Osteocyte (in vitro differentiated cells): ENCODE results near the gene HCRT. TPM values are rescaled to one million over a fixed set of nuclear protein-coding genes. Genes with fewer than 3 reads are reported as not detected.
A peak's percentile ranks its signal among the peaks of the same experiment; 100 is the strongest.

Experiments used
- DNase-seq: peaks from one replicate; pipeline ENCODE4 v3.0.0; 2021; ENCODE audit warnings: mixed read lengths; ENCODE audit not compliant: unreplicated experiment; ENCODE audit errors: extremely low spot score
- H3K27ac Mint-ChIP-seq: one replicate; pipeline ENCODE4 v1.8.0; 2021; ENCODE audit warnings: mild to moderate bottlenecking, mixed read lengths; ENCODE audit not compliant: unreplicated experiment
- H3K27me3 Mint-ChIP-seq: one replicate; pipeline ENCODE4 v1.8.0; 2021; ENCODE audit warnings: mixed read lengths; ENCODE audit not compliant: unreplicated experiment
- H3K36me3 Mint-ChIP-seq: one replicate; pipeline ENCODE4 v1.8.0; 2021; ENCODE audit warnings: mixed read lengths; ENCODE audit not compliant: unreplicated experiment
- H3K4me1 Mint-ChIP-seq: one replicate; pipeline ENCODE4 v1.8.0; 2021; ENCODE audit warnings: mixed read lengths; ENCODE audit not compliant: unreplicated experiment
- H3K4me3 Mint-ChIP-seq: one replicate; pipeline ENCODE4 v1.8.0; 2021; ENCODE audit warnings: mild to moderate bottlenecking, moderate library complexity, mixed read lengths; ENCODE audit not compliant: unreplicated experiment
- H3K9me3 Mint-ChIP-seq: one replicate; pipeline ENCODE4 v1.8.0; 2021; ENCODE audit warnings: mixed read lengths; ENCODE audit not compliant: unreplicated experiment
- total RNA-seq: library from RNA; stranded (reverse); gene quantifications from 2 replicates; pipeline ENCODE4 v1.2.1, GENCODE V29; 2021
- TF ChIP-seq, protein P1 (sequence below): fragments of 200-600 bp; sonication (generic); IDR thresholded peaks from 2 replicates; pipeline ENCODE4 v1.5.0; 2021; ENCODE audit warnings: antibody characterized with exemption, mild to moderate bottlenecking, moderate library complexity

The HCRT gene
- total RNA-seq, 1 donor from 2014 or later, result not detected

DNA sequence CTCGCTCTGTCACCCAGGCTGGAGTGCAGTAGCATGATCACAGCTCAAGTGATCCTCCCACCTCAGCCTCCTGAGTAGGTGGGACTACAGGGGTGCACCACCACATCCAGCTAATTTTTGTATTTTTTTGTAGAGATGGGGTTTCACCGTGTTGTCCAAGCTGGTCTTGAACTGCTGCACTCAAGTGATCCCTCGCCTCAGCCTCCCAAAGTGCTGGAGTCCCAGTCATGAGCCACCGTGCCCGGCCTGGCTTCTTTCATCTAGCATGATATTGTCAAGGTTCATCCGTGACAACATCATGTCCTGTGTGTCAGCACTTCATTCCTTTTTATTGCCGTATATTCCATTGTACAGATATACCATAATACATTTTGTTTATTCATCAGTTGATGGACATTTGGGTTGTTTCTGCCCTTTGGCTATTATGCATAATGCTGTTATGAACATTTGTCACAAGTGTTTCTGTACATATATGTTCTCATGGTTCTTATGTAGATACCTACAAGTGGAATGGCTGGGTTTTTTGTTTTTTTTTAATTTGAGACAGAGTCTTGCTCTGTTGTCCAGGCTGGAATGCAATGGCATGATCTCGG lies 12.4 kb upstream of the HCRT start:
- peaks cover 9% of the 10 kb centered on the region for H3K4me1 Mint-ChIP-seq
- TF ChIP-seq, protein P1, sequence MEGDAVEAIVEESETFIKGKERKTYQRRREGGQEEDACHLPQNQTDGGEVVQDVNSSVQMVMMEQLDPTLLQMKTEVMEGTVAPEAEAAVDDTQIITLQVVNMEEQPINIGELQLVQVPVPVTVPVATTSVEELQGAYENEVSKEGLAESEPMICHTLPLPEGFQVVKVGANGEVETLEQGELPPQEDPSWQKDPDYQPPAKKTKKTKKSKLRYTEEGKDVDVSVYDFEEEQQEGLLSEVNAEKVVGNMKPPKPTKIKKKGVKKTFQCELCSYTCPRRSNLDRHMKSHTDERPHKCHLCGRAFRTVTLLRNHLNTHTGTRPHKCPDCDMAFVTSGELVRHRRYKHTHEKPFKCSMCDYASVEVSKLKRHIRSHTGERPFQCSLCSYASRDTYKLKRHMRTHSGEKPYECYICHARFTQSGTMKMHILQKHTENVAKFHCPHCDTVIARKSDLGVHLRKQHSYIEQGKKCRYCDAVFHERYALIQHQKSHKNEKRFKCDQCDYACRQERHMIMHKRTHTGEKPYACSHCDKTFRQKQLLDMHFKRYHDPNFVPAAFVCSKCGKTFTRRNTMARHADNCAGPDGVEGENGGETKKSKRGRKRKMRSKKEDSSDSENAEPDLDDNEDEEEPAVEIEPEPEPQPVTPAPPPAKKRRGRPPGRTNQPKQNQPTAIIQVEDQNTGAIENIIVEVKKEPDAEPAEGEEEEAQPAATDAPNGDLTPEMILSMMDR, result no peak
- no peak for DNase-seq

DNA sequence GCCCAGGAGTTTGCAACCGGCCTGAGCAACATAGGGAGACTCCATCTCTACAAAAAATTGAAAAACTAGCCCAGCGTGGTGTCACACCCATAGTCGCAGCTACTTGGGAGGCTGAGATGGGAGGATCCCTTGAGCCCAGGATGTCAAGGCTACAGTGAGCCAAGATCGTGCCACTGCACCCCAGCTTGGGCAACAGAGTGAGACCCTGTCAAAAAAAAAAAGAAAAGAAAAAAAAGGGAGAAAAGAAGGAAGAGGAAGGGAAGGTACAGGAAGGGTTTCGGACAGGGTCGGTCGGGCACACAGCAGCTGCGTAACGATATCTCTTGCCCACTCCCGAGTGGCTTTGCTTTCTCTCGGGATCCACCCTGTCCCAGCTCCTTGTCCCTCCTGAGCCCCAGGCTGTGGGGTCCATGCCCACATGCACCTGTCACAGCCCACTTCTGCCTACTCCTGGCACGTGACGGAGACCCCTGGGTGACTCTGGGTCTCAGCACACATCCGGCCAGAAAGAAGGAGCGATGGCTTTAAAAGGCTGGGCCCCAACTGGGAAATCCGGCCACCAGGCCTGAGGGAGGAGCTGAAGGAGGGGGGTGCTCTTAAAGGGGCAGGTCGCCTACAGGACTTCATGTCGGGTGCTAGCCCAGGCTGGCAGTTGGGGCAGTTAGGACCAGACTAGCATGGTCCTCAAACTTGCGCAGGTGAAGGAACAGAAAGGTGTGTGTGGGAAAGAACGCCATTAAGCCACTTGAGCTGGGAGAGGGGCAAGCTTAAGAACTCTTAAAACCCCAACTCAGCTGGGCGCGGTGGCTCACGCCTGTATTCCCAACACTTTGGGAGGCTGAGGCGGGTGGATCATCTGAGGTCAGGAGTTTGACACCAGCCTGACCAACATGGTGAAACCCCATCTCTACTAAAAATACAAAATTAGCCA lies 9.0 kb upstream of the HCRT start, which contains the start of gene GHDC:
Gene GHDC, minus strand, starts transcription at position 526 of the 931 bp plus-strand sequence. CDS start 913 bp downstream, outside the sequence.
- H3K4me3 Mint-ChIP-seq, result peak within 1 kb of the TSS; percentile 77
- H3K9me3 Mint-ChIP-seq, result no peaks in the 10 kb centered on the region
- H3K27ac Mint-ChIP-seq, result peak within 1 kb of the TSS; percentile 49
- TF ChIP-seq, protein P1, result no peak
- peaks cover 9% of the 10 kb centered on the region for H3K4me1 Mint-ChIP-seq
- H3K36me3 Mint-ChIP-seq, result no peaks in the 10 kb centered on the region
- no peaks in the 10 kb centered on the region for H3K27me3 Mint-ChIP-seq
- no peak for DNase-seq

More for the DNA sequence above, 12.4 kb upstream of the HCRT start:
- Mint-ChIP-seq H3K27me3 (no peaks in the 10 kb centered on the region), H3K9me3 (no peaks in the 10 kb centered on the region), H3K4me3 (no peak overlapping the region), H3K27ac (no peak overlapping the region), H3K36me3 (peaks cover 11% of the 10 kb centered on the region)

DNA sequence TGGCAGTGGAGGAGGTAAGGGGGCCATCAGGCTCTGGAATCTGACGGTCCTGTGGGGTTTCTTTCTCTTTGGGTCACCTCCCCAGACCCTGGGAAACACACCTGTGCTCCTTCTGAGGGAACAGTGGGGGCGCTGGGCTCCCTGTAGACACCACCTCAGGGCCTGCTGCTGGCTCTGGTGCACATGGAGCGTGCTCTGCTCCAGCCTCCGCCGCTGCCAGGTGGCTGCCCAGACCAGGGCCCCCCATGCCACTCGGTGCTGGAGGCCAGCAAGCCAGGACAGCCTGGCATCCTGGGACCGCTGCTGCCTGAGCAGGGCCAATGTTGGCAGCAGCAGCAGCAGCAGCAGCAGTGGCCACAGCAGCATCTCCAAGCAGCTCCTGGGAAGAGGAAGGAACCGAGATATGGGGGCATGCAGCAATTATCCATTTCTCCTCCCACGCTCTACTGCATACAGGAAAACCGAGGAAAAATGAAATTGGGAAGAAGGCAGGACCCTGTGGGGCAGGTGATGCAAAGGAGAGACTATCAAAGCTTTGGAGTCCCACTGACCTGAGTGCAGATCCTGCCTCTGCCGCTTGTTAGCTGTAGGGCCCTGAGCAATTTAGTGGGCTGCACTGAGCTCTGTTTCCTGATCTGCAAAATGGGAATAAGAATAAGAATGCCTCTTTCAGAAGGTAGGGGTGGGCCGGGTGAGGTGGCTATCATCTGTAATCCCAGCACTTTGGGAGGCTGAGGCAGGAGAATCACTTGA lies 8.1 kb upstream of the HCRT start:
- TF ChIP-seq, protein P1, result no peak
- H3K4me3 Mint-ChIP-seq, result peak overlapping the region; percentile 77
- H3K4me1 Mint-ChIP-seq, result peaks cover 9% of the 10 kb centered on the region
- H3K27ac Mint-ChIP-seq, result no peak overlapping the region
- H3K9me3 Mint-ChIP-seq, result no peaks in the 10 kb centered on the region
- no peaks in the 10 kb centered on the region for H3K36me3 Mint-ChIP-seq
- no peaks in the 10 kb centered on the region for H3K27me3 Mint-ChIP-seq
- no peak for DNase-seq

DNA sequence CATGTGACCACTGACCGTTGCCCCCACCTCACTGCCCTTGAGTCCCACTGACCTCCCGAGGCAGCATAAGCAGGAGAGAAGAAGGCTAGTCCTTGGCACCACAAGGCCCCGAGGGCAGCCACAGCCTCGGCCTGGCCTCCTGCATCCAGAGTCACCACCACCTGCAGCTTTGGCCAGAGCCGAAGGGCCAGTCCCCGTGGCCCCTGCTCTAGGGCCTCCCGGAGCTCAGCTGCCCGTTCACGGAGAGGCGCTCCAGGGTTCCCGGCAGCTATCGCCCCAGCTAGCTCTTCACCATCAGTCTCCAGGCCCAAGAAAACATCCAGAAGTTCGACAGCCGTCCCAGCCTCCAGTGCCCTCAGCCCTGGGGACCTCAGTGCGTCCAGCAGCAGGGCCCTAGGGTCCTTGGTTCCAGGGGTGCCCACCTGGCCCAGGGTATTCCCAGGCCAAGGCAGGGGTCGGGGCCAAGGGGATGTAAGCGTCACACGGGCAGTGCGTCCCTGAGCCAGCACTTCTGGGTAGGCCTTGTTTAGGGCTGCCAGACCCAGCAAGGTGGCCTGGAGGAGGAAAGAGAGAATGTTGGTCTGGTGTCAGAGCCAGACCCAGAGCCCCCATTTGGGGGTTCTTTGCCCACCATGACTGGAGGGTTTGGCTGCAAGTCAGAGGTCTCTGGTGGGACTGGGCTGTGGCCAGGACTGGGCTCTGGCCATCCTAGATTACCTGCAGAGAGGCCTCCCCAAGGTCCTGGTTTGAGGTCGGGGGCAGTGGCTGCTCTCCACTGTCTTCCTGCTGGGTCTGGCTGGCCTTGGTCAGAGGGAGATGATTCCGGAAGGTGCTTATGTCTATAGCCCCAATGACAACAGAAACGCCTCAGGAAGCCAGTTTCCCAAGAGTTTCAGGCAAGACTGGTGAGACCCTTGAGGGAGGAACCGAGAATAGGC lies 7.2 kb upstream of the HCRT start:
- Mint-ChIP-seq H3K27ac (no peak overlapping the region), H3K4me3 (no peak overlapping the region), H3K4me1 (peaks cover 9% of the 10 kb centered on the region), H3K36me3 (no peaks in the 10 kb centered on the region), H3K9me3 (no peaks in the 10 kb centered on the region), H3K27me3 (no peaks in the 10 kb centered on the region)
- DNase-seq, result no peak
- TF ChIP-seq, protein P1, result no peak
